GM21360 (cell line): ENCODE data around the gene GPC1.

Experiments
- ATAC-seq: cut with Tn5 transposase; IDR thresholded peaks from one replicate; pipeline ENCODE4 v1.9.1; 2021; ENCODE audit warnings: mild to moderate bottlenecking, moderate library complexity; ENCODE audit not compliant: unreplicated experiment

The GPC1 gene

DNA sequence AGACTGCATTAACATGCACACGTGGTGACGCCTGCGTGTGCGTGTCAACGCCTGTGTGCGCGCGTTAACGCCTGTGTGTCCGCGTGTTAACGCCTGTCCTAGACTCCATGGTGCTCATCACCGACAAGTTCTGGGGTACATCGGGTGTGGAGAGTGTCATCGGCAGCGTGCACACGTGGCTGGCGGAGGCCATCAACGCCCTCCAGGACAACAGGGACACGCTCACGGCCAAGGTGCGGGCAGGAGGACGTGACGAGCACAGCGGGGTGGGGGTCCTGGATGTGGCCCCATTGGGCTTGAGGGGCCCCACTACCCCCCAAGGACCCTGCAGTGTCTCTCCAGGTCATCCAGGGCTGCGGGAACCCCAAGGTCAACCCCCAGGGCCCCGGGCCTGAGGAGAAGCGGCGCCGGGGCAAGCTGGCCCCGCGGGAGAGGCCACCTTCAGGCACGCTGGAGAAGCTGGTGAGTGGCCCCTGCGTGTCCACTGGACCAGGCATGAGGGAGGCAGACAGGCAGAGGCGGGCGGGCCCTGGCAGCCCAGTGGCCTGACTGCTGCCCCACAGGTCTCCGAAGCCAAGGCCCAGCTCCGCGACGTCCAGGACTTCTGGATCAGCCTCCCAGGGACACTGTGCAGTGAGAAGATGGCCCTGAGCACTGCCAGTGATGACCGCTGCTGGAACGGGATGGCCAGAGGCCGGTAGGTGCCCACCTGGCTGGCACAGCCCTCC is 29.2 kb downstream of the GPC1 start:
- no peak for ATAC-seq

DNA sequence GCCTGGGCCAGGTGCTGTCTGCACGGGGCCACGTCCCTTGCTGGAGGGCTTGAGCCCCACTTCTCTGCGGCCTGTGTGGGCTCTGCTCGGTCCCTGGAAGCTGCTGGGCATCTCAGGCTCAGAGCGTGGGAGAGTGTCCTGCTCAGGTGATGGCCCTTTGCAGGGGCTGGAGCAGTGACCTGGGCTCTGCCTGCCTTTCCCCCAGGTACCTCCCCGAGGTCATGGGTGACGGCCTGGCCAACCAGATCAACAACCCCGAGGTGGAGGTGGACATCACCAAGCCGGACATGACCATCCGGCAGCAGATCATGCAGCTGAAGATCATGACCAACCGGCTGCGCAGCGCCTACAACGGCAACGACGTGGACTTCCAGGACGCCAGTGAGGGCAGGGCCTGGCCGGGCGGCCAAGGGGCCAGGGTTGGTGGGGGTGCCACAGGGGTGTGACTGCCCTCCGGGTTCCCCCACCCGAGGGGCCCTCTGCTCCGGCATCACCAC is 29.9 kb downstream of the GPC1 start:
- no peak for ATAC-seq

DNA sequence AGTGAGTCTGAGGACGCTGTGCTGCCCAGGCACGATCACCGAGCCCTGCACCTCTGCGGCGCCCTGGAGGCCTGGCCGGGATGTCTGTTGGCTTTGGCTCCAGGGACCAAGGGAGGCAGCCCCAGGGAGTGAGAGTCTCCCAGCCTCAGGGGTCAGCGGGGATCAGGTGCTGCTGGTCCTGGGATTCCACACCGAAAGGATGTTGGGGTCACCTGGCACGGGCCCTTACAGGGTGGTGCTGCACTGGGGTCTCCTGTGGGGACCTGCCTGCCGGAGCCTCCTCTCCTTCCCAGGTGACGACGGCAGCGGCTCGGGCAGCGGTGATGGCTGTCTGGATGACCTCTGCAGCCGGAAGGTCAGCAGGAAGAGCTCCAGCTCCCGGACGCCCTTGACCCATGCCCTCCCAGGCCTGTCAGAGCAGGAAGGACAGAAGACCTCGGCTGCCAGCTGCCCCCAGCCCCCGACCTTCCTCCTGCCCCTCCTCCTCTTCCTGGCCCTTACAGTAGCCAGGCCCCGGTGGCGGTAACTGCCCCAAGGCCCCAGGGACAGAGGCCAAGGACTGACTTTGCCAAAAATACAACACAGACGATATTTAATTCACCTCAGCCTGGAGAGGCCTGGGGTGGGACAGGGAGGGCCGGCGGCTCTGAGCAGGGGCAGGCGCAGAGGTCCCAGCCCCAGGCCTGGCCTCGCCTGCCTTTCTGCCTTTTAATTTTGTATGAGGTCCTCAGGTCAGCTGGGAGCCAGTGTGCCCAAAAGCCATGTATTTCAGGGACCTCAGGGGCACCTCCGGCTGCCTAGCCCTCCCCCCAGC is 30.5 kb downstream of the GPC1 start:
- ATAC-seq = no peak

DNA sequence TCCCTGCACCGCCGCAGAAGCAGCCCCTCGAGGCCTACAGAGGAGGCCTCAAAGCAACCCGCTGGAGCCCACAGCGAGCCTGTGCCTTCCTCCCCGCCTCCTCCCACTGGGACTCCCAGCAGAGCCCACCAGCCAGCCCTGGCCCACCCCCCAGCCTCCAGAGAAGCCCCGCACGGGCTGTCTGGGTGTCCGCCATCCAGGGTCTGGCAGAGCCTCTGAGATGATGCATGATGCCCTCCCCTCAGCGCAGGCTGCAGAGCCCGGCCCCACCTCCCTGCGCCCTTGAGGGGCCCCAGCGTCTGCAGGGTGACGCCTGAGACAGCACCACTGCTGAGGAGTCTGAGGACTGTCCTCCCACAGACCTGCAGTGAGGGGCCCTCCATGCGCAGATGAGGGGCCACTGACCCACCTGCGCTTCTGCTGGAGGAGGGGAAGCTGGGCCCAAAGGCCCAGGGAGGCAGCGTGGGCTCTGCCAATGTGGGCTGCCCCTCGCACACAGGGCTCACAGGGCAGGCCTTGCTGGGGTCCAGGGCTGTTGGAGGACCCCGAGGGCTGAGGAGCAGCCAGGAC is 31.2 kb downstream of the GPC1 start:
- no peak for ATAC-seq

DNA sequence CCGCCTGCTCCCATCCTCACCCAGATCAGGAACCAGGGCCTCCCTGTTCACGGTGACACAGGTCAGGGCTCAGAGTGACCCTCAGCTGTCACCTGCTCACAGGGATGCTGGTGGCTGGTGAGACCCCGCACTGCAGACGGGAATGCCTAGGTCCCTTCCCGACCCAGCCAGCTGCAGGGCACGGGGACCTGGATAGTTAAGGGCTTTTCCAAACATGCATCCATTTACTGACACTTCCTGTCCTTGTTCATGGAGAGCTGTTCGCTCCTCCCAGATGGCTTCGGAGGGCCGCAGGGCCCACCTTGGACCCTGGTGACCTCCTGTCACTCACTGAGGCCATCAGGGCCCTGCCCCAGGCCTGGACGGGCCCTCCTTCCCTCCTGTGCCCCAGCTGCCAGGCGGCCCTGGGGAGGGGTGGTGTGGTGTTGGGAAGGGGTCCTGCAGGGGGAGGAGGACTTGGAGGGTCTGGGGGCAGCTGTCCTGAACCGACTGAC is 31.7 kb downstream of the GPC1 start:
- ATAC-seq = no peak

DNA sequence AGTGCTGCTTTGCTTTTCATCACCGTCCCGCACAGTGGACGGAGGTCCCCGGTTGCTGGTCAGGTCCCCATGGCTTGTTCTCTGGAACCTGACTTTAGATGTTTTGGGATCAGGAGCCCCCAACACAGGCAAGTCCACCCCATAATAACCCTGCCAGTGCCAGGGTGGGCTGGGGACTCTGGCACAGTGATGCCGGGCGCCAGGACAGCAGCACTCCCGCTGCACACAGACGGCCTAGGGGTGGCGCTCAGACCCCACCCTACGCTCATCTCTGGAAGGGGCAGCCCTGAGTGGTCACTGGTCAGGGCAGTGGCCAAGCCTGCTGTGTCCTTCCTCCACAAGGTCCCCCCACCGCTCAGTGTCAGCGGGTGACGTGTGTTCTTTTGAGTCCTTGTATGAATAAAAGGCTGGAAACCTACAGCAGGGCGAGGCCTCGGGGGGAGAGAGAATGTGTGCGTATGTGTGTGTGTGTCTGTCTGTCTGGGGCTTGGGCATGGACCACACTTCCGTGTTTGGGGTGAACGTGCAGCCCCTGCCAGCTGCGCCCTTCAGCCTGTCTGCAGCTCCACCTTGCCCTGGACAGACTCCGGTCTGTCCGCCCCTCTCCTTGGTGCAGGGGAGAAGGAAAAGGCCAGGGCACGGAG is 32.3 kb downstream of the GPC1 start:
- no peak for ATAC-seq

DNA sequence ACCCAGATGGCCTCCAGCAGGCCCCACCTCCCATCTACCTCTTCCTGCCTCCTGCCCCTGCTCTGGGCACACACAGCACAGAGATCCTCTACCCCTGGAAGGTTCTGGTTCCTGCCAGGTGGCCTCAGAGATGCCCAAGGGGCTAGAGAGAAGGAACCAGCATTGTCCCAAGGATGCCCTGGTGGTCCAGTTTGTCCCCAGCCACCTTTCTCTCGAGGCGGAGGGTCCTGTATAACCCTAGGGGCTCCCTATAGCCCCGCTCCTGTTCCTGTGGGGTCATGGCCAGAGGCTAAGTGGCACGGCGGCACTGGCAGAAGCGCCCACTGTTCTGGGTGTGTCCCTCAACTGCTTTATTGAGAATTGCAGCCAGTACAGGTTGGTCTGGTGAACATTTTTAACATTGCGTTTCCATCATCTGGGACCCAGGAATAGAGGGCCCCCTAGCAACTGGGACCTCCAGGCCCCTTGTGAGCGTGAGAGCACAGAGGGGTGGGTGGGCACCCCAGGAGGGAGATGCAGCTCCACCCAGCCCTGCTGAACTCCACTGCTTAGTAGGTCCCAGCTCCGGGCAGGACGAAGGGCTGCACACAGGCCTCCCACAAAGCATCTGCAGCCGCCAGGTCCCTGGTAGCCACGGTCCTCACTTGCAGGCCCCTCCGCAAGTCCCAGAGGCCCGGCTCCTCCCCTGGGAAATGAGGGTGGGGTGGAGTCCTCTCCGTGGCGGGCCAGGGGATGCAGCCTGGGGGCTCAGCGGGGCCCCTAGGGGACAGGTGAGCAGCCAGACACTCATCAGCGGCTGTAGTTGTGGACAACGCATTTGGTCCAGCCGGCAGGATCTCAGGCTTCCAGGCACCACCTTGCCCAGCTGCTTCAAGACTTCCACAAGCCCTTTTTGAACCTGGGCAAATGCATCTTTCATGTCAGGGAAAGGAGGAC is 33.1 kb downstream of the GPC1 start:
- ATAC-seq = no peak

DNA sequence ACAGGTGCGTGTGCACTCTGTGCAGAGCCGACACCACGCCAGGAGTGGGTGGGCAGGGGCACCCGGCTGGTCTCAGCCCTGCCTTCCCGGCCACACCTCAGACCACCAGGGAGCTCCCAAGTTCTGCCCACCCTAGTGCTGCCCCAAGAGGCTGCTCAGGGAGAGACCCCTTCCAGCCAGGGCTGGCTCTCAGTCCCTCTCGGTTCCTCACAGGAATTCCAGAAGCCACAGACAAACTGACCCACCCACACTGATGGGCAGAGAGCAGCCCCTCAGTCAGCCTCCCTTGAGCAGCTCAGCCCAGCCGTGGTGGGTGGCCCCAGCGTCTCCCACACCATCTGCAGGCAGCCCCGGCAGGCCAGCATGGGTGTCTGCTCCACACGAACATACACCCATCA is 33.8 kb downstream of the GPC1 start:
- no peak for ATAC-seq

DNA sequence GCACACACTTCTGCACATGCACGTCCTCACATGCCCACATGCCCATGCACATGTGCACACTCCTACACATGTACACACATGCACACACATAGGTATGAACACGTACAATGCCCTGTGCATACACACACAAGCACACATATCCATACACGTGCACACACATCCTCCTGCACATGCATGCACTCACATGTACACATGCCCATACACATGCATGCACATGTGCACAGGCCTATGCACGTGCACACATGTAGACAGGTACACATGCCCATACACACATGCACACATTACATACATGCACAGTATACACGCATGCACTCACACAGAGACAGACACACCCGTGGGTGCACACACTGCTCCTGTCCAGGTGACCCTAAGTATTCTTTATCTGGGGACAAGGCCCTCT is 34.3 kb downstream of the GPC1 start:
- ATAC-seq = no peak

DNA sequence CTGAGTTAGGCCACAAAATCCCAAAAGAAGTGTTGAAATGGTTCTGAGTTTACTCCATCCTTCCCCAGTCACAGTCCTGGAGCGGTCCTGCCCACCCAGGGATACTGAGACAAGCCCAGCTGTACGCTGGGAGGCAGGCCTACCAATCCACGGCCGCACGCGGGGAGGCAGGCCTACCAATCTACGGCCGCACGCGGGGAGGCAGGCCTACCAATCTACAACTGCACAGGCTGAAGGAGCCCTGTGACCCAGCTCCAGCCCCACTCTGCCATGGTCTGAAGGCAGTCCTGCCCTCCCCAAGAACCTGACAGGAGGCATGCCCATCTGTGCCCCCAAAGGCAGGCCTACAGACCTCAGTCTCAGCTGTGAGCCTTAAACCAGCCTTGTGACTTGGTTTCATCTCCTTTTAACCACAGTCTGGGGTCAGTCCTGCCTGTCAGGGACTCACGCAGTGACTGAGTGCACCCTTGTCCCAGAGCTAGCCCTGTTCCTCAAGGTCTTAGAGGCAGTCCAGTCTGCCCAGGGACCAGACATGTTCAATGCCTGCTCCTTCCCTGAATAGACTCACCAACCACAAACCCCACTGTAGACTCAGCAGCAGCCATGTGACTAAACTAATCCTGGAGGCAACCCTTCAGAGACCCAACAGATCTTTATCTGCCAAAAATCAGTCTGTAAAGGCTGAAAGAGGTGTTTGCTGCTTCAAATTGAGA is 36.8 kb downstream of the GPC1 start:
- ATAC-seq = no peak

DNA sequence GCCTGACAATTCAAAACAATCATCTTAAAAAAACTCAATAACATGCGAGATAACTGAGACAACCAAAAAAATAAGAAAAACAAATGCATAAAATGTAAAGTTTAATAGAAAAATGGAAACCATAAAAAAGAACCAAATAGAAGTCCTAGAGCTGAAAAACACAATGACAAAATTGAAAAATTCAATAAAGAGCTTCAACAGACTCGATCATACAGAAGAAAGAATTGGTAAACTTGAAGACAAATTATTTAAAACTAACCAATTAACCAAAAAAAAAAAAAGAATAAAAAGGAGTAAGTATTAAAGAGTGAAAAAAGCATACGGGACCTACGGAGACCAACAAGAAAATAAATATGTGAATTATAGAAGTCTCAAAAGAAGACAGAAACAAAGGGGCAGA is 37.7 kb downstream of the GPC1 start:
- no peak for ATAC-seq

DNA sequence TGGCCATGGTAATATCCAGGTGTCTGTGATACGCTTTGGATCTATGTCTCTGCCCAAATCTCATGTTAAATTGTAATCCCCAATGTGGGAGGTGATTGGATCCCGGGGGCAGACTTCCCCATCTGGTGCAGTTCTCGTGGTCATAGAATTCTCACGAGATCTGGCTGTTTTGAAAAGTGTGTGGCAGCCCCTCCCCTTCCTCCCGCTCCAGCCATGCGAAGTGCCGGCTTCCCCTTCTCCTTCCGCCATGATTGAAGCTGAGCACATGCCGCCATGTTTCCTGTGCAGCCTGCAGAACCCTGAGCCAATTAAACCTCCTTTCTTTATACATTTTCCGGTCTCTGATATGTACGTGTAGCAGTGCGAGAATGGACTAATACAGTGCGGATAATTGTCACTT is 42.5 kb downstream of the GPC1 start:
- no peak for ATAC-seq

DNA sequence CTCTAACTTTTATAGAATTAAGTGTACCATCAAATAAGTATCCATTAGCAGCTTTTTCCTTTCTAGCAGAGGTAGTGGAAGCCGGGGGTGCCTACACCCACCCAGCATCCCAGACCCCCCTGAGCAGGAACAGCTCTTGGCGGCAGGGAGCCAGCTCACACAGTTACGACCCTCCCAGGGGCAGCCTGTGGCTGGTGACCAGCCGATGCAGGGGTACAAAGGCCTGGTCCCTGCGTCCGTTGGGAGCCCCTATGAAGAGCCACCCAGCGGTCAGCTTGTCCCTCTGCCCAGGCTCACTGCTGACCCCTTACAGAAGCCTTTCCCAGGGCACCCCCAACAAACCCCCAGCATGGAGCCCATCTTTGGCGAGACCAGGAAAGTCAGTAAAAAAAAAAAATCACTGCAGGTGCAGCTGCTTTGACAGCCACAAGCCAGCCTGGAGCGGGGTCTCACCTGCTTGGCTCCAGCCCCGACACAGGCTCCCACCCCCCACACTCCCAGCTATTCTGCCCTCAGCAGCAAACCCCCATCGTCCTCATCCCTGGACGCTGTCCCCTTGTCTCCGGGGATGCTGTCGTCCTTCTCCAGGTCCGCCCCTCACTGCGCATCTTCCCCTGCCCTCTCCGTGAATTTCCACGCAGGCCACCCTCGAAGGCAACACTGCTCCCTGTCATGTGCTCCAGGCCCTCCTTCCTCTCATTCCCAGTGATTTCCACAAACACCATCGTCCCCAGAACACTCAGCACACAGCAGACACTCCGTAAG is 43.1 kb downstream of the GPC1 start:
- ATAC-seq = no peak

DNA sequence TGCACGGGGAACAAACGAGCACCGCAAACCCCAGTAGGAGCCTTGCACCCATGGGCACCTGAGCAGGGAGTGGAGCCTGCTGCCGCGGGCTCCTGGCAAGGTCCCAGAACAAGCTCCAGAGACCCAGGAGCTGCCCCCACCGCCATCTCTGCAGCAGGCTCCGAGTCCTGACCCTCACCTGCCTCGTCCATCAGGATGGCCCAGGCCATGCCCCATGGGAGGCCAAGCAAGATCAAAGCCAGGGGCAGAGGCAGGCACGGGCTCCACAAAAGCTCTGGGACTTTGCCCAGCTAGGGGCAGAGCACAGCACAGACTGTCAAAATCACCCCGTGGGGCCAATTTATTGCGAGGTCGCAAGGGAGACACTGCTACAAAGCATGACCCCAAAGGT is 43.6 kb downstream of the GPC1 start:
- ATAC-seq = no peak

DNA sequence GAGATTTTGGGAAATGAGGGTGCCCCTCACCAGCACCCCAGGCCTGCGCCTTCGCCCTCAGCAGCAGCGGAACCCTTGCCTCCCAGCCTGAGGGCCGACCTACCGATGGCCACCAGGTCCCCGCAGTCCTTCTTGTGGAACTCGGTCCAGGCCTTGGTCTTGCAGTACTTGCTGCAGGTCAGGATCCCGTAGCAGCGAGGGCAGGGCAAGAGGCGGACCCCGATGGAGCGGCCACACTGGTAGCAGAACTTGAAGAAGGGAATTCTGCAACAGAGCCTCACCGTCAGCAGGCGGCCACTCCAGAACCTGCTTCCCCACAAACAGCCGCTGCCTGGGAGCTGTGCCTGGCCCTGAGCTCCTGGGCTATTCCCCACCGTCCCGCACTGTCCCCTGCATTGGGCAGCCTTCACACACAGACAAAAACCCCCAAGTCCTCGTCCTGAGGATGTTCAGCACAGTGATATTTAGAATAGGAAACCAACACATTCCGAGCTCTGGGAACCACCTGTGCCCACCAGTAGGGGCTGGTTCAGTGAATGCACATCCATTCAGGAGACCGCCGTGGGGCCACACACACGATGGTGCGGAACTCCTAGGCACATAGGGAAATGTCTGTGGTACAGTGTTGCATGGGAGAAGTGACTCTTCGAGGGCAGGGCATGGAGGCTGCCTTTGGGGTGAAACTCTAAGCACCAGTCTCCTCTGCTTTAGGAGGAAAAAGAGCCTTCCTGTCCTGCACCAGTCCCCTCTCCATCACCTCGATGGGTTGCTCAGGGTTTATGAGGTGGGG is 45.6 kb downstream of the GPC1 start:
- ATAC-seq = no peak

DNA sequence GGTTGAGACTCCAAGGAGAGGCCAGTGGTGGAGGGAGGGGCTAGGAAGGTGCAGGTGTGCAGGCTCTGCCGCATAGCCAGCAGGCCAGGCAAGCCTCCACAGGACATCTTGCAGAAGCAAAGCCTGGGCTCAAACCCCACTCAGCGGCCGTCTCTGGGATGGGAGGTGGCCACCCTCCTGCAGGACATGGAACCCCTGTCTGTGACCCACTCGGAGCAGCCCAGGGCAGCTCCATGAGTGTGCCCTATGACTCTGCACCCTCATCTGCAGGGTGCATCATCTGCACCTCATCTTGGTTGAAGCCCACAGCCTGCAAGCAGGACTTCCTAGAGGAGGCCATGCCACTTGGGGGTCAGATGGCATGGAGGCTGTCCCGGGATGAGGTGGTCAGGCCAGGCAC is 46.3 kb downstream of the GPC1 start:
- no peak for ATAC-seq

DNA sequence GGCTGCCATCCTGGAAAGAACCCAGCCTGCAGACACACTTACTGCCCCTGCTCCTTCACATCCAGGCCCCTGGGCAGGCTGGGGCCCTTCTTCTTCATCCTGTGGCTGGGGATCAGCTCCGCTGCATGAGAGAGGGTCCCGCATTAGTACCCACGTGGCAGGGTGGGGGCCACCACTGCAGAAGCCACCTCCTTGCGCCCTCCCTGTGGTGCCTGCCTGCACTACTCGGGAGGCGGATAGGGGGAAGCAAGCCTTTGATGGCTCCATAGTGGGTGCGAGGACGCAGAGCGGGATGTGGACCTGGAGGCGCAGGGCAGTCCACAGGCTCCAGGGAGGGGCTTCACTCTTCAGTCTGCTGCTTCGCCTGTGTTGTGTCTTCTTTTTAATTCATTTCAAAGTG is 46.7 kb downstream of the GPC1 start:
- no peak for ATAC-seq

DNA sequence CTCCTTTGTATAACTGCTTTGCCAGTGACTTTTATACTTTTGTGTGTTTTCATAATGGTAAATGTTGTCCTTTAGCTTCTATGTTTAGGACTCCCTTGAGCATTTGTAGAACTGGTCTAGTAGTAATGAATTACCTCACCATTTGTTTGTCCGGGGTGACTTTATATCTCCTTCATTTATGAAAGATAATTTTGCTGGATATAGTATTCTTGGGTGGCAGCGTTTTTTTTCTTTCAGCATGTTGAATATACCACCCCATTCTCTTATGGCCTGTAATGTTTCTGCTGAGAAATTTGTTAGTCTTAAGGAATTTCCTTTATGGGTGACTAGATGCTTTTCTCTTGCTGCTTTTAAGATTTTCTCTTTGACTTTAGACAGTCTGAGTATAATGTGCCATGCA is 56.0 kb downstream of the GPC1 start:
- ATAC-seq = no peak
